C4-2B (cell line): ENCODE data around the gene ANKMY1.

Experiments
- CTCF ChIP-seq: fragments of 450-650 bp; conservative IDR thresholded peaks from 2 replicates; pipeline ENCODE4 v1.5.1; 2017; ENCODE audit warnings: mild to moderate bottlenecking
- ZFX ChIP-seq: fragments of 450-650 bp; IDR thresholded peaks from 2 replicates; pipeline ENCODE4 v1.6.1; 2017

- no peak for TF ChIP-seq CTCF
- TF ChIP-seq ZFX = no peak
These were observed 1.5 kb upstream of the ANKMY1 start for GRCh38 chr2:240559286-240559685.
